ENCODE data around the gene CHRD. TPM values are rescaled to one million over a fixed set of nuclear protein-coding genes. Genes with fewer than 3 reads are reported as not detected.

CHRD gene
- total RNA-seq, result 0.48 TPM in 1 of 2 replicates, not detected in the other

DNA sequence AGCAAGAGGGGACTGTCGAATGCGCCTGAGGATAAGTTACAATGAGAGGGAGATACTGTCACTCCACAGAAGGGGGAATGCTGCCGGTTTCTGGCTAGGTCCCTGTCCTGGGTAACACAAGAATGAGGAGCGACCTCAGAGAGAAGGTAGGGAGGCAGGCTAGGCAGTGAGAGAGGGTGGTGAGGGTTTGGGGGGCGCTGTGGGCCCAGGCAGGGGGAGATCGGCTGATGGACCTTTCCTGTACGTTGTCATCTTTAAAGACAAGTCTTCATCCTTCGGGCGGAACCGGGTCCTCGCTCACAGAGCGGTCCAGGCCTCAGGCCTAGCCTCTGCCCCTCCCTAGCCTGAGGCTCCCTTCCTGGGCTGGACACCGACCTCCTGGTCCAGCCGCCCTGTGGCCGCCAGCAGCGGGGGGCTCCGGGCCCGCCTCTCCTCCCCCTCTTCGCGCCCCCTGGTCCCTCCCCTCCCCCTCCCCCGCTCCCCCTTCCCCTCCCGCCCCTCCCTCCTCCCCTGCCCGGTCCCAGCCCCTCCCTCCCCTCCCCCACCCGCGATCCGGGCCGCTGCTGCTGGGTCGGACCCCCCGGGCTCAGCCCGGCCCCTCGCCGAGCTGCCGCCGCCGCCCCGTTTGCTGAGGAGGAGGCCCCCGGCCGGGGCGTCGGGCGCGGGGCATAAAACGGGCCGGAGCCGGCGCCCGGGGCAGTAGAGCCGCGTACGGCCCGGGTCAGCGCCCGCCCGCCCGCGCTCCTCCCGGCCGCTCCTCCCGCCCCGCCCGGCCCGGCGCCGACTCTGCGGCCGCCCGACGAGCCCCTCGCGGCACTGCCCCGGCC lies at the start of gene CHRD:
CHRD (plus strand) TSS at position 697 of the 827 bp plus-strand sequence. CDS start 265 bp downstream, outside the sequence.

DNA sequence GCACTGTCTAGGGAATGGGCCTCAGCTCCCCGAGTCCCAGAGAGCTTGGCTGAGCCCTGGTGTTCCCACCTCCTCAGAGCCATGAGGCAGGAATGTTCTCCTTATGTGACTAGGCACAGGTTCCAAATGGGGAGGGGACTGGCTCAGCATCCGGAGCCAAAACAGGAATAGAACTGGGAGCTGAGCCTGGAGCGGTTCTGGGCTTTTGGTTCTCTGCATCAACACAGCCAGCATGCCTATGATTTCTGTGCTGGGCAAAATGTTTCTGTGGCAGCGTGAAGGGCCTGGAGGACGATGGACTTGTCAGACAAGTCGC lies 42.5 kb upstream of the CHRD start, which contains the start of gene FAM131A:
FAM131A (plus strand) TSS at position 202 of the 316 bp plus-strand sequence; CDS start at position 233, 31 bp downstream.

DNA sequence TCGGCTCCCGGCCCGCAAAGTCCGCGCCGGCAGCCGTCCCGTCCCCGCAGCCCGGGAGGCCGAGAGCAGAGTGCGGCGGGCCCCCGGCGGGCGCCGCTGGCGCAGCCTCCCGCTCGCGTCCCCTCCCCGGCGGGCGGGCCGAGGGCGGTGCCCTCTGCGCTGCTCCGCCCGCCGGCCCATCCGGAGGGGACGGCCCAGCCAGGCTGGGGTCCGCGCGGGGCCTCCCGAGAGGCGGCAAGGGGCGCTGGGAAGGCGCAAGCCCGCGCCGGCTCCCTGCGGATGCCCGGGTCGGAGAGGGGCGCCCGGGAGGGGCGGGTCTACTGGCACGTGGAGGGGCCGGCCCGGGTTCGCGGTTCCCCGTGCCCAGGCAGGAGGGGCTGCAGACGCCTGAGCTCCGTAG lies 18.3 kb upstream of the CHRD start, which contains the start of the genes CLCN2 and POLR2H:
CLCN2 (minus strand) TSS at position 74 of the 400 bp plus-strand sequence. CDS start 126 bp downstream, outside the sequence.
POLR2H (plus strand) TSS at position 179 of the 400 bp plus-strand sequence. CDS start 1,783 bp downstream, outside the sequence.

DNA sequence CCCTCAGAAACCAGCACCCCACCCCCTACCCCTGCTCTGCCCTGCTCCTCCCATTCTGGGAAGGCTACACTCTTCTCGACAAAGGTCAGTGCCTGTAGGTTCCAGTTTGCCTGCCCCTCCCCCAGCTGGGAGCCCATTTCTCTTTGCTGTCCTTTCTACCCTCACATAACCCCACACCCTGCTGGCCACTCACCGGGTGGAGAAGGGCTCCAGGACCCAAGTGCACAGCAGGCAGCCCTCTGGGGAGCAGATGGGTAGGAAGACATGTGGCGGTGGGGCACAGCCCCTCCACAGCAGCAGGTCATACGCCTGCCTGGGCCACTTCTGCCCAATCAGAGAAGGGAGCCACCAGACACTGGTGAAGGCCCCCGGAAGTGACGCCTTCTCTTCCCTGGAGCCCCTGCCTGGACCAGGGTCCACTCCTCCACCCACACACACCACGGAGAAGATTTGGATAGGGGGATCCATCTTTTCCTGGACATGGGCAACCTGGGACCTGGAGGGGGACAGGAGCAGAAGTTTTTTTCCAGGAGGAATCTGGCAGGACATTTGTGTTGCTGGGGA lies 1.9 kb upstream of the CHRD start, which contains the start of gene THPO:
THPO (minus strand) TSS at position 326 of the 564 bp plus-strand sequence. CDS start 1,948 bp downstream, outside the sequence.

Other genes starting within 250 kb of the CHRD start
- gene EIF2B5, start 244.7 kb upstream of the CHRD start, total RNA-seq, result 29.6 and 39.4 TPM in 2 replicates
- gene DVL3, start 224.7 kb upstream of the CHRD start, total RNA-seq, result 20.7 and 29.2 TPM in 2 replicates
- 138 and 186 TPM in 2 replicates for gene AP2M1, start 205.2 kb upstream of the CHRD start, total RNA-seq
- gene ABCF3, start 193.9 kb upstream of the CHRD start, total RNA-seq, result 39.3 and 65.2 TPM in 2 replicates
- gene VWA5B2, start 150.5 kb upstream of the CHRD start, total RNA-seq, result not detected in 2 replicates
- gene ALG3, start 131.1 kb upstream of the CHRD start, total RNA-seq, result 47.5 and 50.3 TPM in 2 replicates
- 13.7 and 13.9 TPM in 2 replicates for gene EEF1AKMT4, start 130.4 kb upstream of the CHRD start, total RNA-seq
- 0.24 TPM in 1 of 2 replicates, not detected in the other for gene CAMK2N2, start 118.5 kb upstream of the CHRD start, total RNA-seq
- gene ECE2, start 104.0 kb upstream of the CHRD start, total RNA-seq, result under 0.01 TPM in 1 of 2 replicates, not detected in the other
- gene PSMD2, start 80.8 kb upstream of the CHRD start, total RNA-seq, result 281 and 514 TPM in 2 replicates
- gene EIF4G1, start 65.4 kb upstream of the CHRD start, total RNA-seq, result 211 and 259 TPM in 2 replicates
- 24.3 and 27.5 TPM in 2 replicates for gene FAM131A, start 42.5 kb upstream of the CHRD start, total RNA-seq
- 2.6 and 3.1 TPM in 2 replicates for gene CLCN2, start 18.4 kb upstream of the CHRD start, total RNA-seq
- 68.6 and 117 TPM in 2 replicates for gene POLR2H, start 18.3 kb upstream of the CHRD start, total RNA-seq
- not detected in 2 replicates for gene THPO, start 1.8 kb upstream of the CHRD start, total RNA-seq
- 16.6 and 26.3 TPM in 2 replicates for gene EPHB3, start 181.7 kb downstream of the CHRD start, total RNA-seq